ENCODE results near the gene UBAC2.

The UBAC2 gene

GRCh38 chr13:99315186-99315585, 114.5 kb downstream of the UBAC2 start:
- DNase-seq = no peak

- DNase-seq = no peak
These were observed 115.6 kb downstream of the UBAC2 start for GRCh38 chr13:99316224-99316623.

- no peak for DNase-seq
These were observed 116.1 kb downstream of the UBAC2 start for GRCh38 chr13:99316657-99317256.

- no peak for DNase-seq
These were observed 120.2 kb downstream of the UBAC2 start for GRCh38 chr13:99320693-99321481.

GRCh38 chr13:99321709-99322108, 121.1 kb downstream of the UBAC2 start:
- no peak for DNase-seq

GRCh38 chr13:99322297-99323103, 121.8 kb downstream of the UBAC2 start:
- DNase-seq = peak; percentile 39

GRCh38 chr13:99323488-99323887, 122.8 kb downstream of the UBAC2 start:
- DNase-seq = no peak

GRCh38 chr13:99326012-99326411, 125.4 kb downstream of the UBAC2 start:
- no peak for DNase-seq

GRCh38 chr13:99327126-99327525, 126.5 kb downstream of the UBAC2 start:
- no peak for DNase-seq

GRCh38 chr13:99327761-99328160, 127.1 kb downstream of the UBAC2 start:
- DNase-seq = no peak

GRCh38 chr13:99329477-99329876, 128.8 kb downstream of the UBAC2 start:
- no peak for DNase-seq

GRCh38 chr13:99330942-99331341, 130.3 kb downstream of the UBAC2 start:
- no peak for DNase-seq

- DNase-seq = no peak
These were observed 131.2 kb downstream of the UBAC2 start for GRCh38 chr13:99331881-99332293.

GRCh38 chr13:99332456-99332855, 131.8 kb downstream of the UBAC2 start:
- DNase-seq = no peak

GRCh38 chr13:99334221-99334620, 133.6 kb downstream of the UBAC2 start:
- DNase-seq = no peak

GRCh38 chr13:99335087-99335486, 134.4 kb downstream of the UBAC2 start:
- DNase-seq = no peak

- no peak for DNase-seq
These were observed 134.9 kb downstream of the UBAC2 start for GRCh38 chr13:99335603-99336002.

- DNase-seq = no peak
These were observed 138.6 kb downstream of the UBAC2 start for GRCh38 chr13:99339230-99339721.

GRCh38 chr13:99339736-99340397, 139.2 kb downstream of the UBAC2 start:
- no peak for DNase-seq

- DNase-seq = no peak
These were observed 140.0 kb downstream of the UBAC2 start for GRCh38 chr13:99340638-99341037.

- no peak for DNase-seq
These were observed 141.5 kb downstream of the UBAC2 start for GRCh38 chr13:99341969-99342722.

- DNase-seq = no peak
These were observed 142.2 kb downstream of the UBAC2 start for GRCh38 chr13:99342723-99343315.
